Sigmoid colon (tissue), 4 donors: ENCODE measurements around the gene DNAJC6.

Experiments used
- POLR2A ChIP-seq, 2 donors: fragments of 450-650 bp; IDR thresholded peaks; one replicate each; pipeline ENCODE4 v1.6.1; 2016; ENCODE audit warnings: antibody characterized with exemption in 2 of 2, mild to moderate bottlenecking in 2 of 2, moderate library complexity in 2 of 2
- POLR2AphosphoS5 ChIP-seq, 4 donors: sonication (generic); formaldehyde crosslinking; IDR thresholded peaks; one replicate each; pipeline ENCODE4 v1.6.1; 2017; ENCODE audit warnings: antibody characterized with exemption in 4 of 4
- TF ChIP-seq, protein P1 (sequence below), 4 experiments: fragments of 450-650 bp in 3 of 4; fragments of 200-600 bp in 1 of 4; IDR thresholded peaks; one replicate each; pipeline ENCODE4 v1.5.1; 2016 to 2019; ENCODE audit warnings: antibody characterized with exemption in 4 of 4, mild to moderate bottlenecking in 3 of 4, moderate library complexity in 2 of 4

DNA sequence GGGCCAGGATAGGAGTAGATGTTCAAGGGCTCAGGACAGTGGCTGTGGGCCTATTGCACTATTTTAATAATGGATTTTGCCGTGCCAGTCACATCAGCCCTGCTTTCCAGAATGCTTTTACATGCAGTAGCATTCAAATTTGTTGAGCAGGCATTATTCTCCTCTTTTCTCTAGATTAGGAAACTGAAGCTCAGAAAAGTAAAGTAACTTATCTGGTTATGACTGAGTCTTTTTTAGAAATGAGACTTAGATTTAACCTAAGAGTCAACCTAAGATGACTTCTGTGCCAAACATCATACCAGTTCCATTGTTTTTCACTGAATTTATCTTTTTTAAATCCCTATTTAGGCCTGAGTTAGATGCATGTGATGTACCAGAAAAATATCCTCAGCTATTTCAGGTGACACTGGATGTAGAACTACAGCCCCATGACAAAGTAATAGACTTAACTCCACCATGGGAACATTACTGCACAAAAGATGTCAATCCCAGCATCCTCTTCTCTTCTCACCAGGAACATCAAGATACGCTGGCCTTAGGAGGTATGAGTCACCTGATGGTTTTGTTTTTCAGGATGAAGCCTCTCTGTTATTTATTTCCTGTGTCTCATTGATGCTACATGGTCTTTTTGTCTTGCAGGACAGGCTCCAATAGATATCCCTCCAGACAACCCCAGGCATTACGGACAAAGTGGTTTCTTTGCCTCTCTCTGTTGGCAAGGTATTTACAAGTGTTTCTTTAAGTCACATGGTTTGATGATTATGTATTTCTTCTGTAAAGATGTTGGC lies 79.8 kb downstream of the DNAJC6 start:
- TF ChIP-seq, protein P1, sequence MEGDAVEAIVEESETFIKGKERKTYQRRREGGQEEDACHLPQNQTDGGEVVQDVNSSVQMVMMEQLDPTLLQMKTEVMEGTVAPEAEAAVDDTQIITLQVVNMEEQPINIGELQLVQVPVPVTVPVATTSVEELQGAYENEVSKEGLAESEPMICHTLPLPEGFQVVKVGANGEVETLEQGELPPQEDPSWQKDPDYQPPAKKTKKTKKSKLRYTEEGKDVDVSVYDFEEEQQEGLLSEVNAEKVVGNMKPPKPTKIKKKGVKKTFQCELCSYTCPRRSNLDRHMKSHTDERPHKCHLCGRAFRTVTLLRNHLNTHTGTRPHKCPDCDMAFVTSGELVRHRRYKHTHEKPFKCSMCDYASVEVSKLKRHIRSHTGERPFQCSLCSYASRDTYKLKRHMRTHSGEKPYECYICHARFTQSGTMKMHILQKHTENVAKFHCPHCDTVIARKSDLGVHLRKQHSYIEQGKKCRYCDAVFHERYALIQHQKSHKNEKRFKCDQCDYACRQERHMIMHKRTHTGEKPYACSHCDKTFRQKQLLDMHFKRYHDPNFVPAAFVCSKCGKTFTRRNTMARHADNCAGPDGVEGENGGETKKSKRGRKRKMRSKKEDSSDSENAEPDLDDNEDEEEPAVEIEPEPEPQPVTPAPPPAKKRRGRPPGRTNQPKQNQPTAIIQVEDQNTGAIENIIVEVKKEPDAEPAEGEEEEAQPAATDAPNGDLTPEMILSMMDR (IDR thresholded peaks at IDR 0.05): no peak
- TF ChIP-seq POLR2AphosphoS5 (IDR thresholded peaks at IDR 0.05) (no peak), POLR2A (IDR thresholded peaks at IDR 0.05) (no peak)
